T-helper 2 cell treated with Interferon-gamma antibody and Interleukin-4, amounts not matched to agents 100 ng/mL and 5 ng/mL, for 36 hours (primary cell): Measurements from ENCODE around the gene UIMC1. TPM values are rescaled to one million over a fixed set of nuclear protein-coding genes. Genes with fewer than 3 reads are reported as not detected.

Source experiments
- intact Hi-C: fragments of 100-400 bp; cut with micrococcal nuclease; formaldehyde crosslinking; loops from one replicate; pipeline ENCODE4 v1.15.1; 2023
- total RNA-seq: library from RNA; stranded (reverse); gene quantifications from 2 replicates; pipeline ENCODE4 v1.2.3, GENCODE V29; 2022

Gene UIMC1
- total RNA-seq, 1 donor from 2014 or later = 49.7 TPM

DNA sequence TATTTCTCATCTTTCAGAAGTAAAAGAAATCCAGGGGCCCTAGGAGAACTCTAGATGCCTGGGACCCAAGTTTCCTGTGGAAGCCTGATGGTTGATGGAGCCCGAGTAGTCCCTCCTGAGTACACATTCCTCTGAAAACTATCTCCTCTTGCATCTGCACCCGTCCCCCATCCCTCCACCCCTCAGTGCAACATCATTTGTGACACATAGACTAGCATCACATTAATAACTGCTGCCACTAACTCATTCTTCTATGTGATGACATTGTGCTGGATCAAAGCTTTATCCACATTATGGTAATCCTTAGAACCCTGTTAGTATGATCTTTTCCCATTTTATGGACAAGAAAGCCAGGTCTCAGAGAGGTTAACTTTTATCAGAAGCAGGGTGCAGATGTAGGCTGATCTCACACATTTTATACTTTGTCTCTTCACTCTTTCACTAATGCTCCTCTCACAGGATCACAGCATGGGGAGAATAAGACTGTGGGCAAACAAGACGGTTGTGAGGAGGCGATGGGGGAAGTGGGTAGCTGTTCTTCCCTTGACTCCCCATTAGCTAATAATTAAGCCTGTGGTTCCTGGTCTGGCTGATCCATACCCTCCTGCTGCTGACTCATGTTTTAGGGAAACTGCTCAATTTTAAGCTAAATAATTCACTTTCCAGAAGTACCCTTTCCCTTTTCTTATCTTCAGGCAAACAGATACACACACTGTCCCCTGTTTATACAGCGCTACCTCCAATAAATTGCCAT lies 103.5 kb downstream of the UIMC1 start:
- intact Hi-C loops = no loop called here

DNA sequence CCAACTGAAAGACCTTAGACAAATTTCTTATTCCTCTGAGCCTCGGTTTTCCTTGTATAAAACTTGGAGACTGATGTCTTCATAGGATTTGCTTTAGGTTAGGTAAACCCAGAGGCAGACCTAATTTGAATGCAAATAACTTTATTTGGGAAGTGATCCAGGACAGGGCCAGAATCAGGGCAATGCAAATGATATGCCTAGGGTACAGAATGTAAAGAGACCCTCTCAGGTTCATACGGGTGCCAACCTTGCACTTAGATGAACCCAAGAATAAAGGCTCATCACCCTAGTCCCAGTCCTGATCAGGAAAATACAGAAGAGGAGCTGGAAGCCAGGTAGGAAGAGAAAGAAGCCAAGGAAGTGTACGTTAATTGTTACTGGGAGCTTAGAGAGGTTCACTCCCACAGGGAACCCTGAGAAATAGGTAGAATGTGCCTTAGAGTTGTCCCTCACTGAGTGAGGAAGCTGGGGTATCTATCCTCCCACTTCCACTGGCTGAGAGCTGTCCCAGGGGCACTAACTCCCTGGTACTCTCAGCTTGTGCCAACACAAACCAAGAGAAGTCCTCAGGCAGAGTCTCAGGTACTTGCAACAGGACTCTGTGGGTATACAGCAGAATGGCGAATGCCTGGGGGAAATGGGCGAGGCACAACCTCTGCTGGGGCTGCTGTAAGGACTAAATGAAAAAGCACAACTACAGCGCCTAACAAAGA lies 104.3 kb downstream of the UIMC1 start:
- intact Hi-C loops = no loop called here

DNA sequence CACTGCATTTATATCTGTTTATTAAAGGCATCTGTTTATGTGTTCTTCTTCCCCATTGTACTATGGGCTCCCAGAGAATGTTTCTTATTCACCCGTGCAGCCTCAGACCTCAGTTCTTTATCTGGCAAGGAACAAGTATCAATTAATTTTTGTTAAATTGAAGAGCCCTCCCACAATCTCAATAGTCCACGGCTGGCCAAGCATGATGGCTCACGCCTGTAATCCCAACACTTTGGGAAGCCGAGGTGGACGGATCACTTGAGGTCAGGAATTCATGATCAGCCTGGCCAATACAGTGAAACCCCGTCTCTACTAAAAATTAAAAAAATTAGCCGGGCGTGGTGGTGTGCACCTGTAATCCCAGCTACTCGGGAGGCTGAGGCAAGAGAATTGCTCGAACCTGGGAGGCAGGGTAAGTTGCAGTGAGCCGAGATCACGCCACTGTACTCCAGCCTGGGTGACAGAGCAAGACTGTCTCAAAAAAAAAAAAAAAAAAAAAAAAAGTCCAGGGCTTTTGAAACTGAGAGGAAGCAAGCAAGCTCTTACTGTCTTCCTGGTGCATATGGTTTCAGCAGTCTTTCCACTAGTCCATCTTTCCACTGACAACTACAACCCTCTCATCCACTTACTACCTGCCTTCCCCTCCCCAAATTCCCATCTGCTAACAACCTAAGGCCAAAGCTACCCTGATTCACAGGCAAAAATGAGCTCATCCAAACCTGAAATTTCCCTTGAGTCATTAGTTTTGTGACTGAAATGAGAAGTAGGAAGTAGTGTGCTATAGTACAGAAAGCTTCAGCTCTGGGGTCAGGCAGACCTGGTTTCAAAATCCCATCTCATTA lies 105.1 kb downstream of the UIMC1 start:
- intact Hi-C loops = no loop called here

DNA sequence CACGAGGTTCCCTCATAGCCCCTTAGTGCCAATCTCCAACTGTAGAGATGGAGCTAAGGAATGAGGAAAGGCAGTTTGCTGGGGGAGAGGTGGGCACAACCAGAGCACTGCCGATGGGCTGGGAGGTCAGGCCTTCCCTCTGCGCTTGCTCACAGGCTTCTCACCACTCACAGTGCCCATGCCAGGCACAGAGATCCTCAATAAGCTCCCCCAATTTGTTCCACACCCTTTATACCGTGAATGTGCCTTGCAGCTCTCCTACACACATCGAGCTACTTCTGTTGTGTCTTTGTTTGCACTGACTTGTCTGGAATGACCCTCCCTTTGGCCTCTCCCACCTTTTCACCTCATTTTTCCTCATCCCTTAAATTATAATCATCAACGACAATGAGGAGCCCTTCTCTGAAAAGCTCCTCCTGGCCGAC lies 105.8 kb downstream of the UIMC1 start:
- intact Hi-C loops = no loop called here

DNA sequence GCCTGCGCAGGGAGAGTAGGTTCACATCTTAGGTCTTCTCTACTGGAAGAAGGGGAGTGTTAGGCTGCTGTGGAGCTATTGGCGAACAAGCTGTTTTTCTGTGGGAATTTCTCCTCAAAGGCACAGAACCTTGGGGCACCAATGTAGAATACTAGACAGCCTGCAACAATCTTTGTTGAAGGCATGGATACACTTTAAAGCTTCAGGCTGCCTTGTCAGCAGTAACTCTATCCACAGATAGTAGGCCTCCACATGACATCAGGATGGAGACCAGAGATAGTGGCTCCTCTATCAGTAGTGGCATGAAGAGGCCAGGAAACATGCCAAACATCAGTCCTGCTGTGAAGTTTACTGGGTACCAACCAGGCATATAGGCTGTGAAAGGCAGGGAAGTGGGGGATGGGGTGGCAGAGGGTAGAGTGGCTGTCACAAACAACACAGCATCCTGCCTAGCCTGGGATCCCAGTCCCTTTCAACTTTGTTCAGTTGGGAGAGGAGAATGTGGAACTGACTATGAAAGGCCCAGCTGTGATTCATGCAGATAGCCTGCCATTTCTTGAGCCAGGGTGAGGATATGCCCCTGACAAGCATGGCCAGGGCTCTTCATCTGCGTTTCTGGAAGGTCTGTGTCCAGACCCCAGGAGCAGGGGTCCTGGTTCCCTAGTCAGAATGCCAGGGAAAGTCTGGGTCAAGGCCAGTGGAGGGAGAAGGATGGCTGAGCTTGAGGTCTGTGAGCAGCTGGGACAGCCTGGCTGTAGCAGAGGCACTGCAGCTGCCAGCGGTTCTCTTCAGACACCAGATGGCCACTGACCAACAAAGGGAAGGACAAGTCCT lies 106.4 kb downstream of the UIMC1 start:
- intact Hi-C loops = no loop called here

DNA sequence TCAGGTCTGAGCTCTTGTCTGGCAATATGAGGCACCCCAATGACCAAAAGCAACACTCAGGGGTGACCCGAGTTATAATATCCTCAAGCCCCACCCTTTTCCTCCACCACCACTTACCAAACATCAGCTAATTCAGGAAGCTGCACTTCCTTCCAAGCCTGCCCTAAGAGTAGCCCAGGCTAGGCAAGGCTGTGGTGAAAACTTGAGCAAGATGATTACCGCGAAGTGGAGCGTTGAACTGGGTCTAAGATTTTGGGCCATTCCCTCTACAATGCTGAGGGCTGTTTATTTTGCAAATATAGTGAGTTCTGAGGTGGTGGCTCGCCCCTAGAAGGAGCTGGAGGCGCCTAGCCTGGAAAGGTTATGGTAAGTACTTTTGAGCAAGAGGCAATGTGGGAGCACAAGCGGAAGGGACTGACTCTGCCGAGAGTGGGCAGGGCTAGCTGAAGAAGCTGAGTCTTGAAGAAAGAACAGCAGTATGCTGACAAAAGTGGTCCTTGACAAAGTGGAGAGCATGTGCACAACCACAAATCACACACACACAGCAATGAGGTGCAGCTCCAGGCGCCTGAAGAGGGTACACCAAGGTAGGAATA lies 107.2 kb downstream of the UIMC1 start, which contains the start of gene HK3:
Gene HK3, minus strand, starts transcription at position 51 of the 596 bp plus-strand sequence. CDS start 3,187 bp downstream, outside the sequence.
- intact Hi-C loops = no loop called here

DNA sequence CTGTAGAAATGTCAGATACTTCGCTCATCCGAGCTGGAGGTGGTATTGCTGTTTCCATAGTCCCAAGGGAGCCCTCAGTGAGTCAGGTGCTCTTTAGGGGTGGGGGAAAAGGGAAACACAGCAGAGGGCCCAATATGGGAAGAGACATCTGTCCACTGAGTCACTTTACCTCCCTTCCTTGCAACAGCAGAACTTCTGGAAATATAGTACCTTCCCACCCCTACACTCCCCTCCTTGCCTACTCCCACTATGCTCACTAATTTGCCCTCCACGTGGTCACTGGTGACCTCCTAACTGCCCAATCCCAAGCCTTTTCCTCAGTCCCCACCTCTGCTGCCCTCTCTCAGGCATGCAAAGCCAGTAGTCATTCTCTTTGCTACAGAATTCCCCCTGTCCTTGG lies 109.3 kb downstream of the UIMC1 start:
- intact Hi-C loops = no loop called here

DNA sequence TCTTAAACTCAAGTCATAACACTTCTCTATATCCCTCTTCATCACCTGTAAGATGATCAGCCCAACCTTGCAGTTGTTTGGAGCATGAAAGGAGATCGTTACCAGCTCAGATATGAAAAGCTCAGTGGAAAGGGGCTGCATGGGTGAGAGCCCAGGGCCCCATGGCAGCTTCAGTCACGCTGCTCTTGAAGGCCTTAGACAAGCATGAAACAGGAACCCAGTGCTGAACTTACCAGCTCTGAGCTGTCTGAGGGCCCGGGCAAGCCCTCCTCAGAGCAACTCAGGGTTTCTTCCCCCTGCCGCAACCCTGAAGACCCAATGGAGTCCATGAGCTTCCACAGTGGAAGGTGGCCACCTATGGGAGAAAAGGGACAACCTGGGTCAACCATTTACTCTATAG lies 110.7 kb downstream of the UIMC1 start:
- intact Hi-C loops = no loop called here

DNA sequence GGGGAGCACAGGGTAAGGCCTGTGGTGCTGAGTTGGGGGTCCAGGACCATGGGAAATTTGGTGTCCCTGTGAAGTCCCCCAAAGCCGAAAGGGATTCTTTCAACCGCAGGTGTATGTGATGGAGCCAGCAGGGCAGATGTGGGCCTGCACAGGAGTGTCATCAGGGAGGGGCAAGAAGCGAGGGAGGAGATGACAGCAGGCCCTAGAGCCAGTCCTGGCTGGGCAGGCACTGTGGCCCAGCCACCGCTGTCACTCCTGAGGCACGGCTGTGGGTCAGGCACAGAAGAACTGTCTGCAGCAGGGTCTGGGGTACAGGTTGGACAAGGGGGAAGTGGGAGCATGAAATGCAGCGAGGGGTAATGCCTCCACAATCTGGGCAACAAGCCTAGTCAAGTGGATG lies 112.3 kb downstream of the UIMC1 start:
- intact Hi-C loops = no loop called here

DNA sequence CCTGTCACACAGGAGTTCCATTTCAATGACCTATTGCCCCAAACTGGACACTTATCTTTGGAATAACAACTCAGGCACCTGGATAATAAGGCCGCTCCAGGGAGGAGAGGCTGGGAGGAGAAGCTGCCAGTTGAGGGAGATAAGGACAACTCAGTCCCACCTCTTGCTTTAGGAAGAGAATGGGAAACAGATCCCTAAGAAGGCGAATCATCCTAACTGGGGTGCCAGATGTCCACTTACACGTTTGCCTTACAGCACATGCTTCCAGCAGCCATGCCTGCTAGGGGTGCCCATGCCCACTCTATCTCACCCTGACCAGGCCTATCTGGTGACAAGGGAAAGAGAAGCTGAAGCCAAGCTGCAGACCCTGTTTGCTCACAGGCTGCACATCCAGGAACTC lies 113.9 kb downstream of the UIMC1 start:
- intact Hi-C loops = no loop called here

DNA sequence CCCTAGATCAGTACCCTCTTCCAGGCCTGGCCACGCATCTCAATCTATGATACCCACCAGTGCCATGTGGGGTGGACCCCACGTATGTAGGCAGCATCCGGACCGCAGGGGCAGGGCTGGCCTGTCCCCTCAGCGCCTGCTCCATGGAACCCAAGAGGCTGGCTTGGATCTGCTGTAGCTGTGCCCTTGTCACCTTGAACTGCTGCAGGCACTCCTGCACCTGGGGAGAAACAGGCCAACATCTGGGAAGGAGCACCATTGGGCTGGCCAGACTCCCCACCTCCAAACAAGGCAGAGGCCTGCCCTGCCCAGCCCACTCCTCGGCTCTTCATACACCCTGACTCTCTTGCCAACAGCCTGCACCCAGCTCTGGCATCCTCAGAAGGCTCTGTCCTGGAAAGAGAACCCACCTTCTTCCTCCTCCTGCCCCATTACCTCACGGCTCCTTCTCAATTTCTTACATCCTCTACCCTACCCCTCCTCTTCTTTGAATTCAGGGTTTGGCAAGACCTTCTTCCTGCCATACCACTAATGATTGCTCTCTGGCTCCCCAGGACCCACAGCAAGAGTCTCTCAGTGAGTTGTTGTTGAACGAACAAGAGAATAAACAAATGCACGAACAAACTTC lies 115.1 kb downstream of the UIMC1 start:
- intact Hi-C loops = no loop called here

DNA sequence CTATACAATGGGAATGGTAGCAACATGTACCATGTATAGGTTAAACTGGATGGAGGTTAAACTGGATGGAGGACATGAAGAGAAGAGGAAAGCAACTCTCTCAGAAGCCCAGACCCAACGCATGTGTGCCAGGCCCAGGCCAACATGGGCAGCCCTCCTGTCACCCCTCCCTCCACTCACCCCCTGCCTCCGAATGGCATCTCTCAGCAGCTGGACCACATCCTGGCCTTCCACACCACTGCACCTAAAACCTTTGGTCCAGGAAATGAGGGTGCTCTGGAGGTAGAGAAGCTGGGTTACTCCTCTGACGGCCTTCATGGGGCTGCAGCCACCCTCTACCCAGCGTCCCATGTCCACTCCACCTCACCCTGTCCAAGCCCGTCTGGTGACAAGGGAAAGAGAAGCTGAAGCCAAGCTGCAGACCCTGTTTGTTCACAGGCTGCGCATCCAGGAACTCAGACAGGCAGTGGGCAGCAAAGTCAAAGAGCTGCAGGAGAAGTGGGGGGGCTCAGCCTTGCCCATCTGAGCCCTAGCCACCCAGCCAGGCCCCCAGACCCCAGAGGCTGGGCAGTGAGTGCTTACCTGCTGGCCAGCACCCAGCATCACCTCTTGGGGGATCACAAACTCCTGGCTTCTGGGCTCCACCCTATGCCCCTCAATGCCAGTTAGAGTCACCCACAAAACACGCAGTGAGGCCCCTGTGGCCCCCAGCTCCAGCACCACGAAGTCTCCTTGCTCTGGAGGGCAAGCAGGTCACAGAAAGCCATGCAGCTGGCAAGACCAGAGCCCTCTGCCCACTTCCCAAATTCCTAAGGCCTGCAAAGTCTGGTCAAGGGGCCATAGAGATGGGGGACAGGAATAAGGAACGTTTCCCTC lies 115.9 kb downstream of the UIMC1 start:
- intact Hi-C loops = no loop called here

DNA sequence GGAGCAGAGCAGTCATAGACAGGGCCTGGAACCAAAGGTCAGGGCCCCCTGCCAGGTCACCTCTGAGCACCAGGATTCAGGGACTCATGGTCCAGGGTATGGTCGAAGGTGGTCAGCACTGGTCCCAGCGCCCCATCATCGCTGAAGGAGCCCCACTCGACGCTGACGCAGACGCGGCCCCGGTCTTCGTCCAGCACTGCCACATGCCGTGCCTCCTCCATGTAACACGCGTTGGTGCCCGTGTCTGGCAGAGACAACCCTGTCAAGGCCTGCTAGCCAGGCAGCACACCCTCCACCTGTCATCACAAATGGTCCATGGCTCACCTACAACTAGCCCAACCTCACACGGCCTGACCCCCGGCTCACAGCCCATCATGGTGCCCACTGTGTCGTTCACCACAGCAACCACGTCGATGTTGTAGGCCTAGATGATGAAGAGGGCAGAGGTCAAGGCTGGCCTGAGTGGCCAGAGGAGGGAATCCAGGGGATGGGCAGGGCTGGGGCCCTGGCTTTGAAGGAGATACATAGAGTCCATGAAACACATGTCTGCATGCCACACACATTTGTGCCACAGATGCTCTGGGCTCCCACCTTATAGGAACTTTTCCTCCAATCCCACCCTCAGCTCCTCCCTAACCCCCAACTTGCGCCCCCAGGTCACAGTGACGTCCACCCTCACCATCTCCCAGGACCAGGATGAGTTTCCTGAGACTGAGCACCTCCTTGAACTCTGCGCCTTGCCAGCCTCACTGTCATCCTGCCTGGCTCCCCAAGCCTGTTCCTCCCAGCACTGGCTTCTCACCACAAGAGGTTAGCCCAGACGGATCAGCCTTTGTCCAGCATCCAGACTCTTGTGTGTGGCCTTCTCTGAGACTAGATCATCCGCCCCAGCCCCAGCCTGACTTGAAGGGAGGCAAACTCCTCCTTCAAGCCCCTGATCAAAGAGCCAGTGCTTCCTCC lies 117.0 kb downstream of the UIMC1 start:
- intact Hi-C loops = no loop called here

DNA sequence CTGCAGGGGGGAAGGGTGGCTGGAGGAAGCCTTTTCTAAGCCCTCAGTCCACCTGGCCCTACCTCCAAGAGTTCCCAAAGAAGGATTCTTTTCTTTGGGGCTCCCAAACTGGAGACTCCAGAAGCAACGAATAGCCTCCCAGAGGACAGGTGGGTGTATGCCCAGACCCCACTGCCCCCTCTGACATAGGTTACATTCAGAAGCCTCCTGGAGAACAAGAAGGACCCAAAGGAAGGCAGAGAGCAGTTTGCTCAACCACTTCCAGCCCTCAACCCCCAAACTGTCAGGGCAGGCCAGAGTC lies 117.8 kb downstream of the UIMC1 start:
- intact Hi-C loops = no loop called here

DNA sequence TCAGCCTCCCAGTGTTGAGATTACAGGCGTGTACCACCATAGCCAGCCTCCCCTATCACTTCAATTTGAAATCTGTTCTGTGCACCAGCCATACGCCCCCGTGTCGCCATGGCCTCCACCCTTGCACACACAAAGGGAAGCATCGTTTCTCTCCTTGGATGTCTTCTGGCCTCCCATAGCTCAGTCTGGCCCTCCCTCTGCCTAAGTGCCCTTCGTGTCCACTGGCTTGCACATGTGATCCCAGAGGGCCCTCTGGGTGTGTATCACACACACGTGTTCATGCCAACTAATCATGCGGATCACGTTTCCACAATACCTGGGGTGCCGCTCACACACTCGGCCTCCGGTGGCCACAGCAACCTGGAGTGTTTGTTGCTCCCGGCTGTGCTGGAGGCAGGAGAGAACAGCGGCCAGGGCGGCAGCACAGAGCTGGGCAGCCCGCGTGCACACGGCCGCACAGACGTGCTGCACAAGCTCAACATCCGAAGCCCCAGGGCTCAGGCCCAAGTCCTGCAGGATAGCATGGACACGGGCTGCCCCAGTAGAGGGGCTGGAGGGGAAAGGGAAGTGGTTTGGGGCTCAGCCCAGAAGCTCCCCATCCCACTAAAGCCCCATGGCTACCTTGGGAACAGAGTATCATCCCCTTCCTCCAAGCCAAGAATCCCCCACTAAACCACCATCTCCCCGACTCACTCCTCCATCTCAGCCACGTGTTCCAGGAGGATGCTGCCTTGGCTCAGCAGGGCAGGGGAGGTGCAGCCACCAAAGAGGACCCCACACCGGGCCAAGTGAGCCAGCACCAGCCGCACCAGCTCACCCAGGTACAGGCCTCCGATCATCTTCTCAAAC lies 118.3 kb downstream of the UIMC1 start:
- intact Hi-C loops = no loop called here

DNA sequence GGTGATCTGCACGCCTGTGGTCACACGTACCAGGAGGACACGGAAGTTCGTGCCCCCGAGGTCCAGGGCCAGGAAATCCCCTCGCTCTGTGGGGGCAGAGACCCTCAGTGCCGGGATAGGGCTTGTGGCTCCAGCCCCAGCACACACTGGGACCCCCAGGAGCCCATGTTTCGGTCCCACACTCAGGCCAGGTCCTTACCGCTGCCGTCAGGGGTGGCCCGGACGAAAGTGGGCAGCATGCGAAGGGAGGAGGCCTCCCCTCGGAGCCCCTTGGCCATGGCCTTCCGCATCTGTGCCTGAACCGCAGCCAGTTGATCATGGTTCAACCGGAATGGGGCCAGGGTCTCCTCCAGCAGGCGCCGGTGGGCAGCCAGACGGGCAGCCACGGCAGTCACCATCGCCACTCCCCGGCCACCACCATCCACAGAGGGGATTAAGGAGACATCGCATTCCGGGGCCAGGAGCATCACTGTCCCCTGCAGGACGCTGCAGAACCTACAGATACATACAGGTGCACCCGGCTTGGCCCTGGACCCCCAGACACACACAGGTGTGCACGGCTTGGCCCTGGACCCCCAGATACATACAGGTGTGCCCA lies 119.2 kb downstream of the UIMC1 start:
- intact Hi-C loops = no loop called here
